Activated T-helper 17 cell treated with anti-CD3 and anti-CD28 coated beads, Interleukin-2, amount 50 U/mL, for 72 hours (primary cell): ENCODE results near the gene ZDHHC12. TPM values are rescaled to one million over a fixed set of nuclear protein-coding genes. Genes with fewer than 3 reads are reported as not detected.
A peak's percentile ranks its signal among the peaks of the same experiment; 100 is the strongest.

Experiments
- ATAC-seq: fragments of 150-1000 bp; cut with Tn5 transposase; replicated peaks from 2 replicates; pipeline ENCODE4 v1.10.0; 2021; ENCODE audit warnings: mild to moderate bottlenecking, moderate library complexity
- H3K27ac Mint-ChIP-seq: one replicate; pipeline ENCODE4 v1.8.0; 2022; ENCODE audit warnings: mixed read lengths
- H3K27me3 Mint-ChIP-seq: one replicate; pipeline ENCODE4 v1.8.0; 2022; ENCODE audit warnings: mixed read lengths
- H3K36me3 Mint-ChIP-seq: one replicate; pipeline ENCODE4 v1.8.0; 2022; ENCODE audit warnings: low read depth, mild to moderate bottlenecking, mixed read lengths
- H3K4me1 Mint-ChIP-seq: one replicate; pipeline ENCODE4 v1.8.0; 2022; ENCODE audit warnings: mixed read lengths
- H3K4me3 Mint-ChIP-seq: one replicate; pipeline ENCODE4 v1.8.0; 2022; ENCODE audit warnings: mild to moderate bottlenecking, mixed read lengths
- H3K9me3 Mint-ChIP-seq: one replicate; pipeline ENCODE4 v1.8.0; 2022; ENCODE audit warnings: mixed read lengths
- total RNA-seq, 2 donors: library from RNA; stranded (reverse); gene quantifications; one replicate each; pipeline ENCODE4 v1.2.3, GENCODE V29; 2022

Gene ZDHHC12
- total RNA-seq, 2 donors from 2014 or later: 44.8 to 60.9 TPM

- H3K36me3 Mint-ChIP-seq: peaks cover 25% of the 10 kb centered on the region
- no peak for ATAC-seq
- H3K27ac Mint-ChIP-seq: peak overlapping the region; percentile 94
- no peaks in the 10 kb centered on the region for H3K27me3 Mint-ChIP-seq
- H3K4me1 Mint-ChIP-seq: peaks cover 18% of the 10 kb centered on the region
- peak overlapping the region; percentile 96 for H3K4me3 Mint-ChIP-seq
- no peaks in the 10 kb centered on the region for H3K9me3 Mint-ChIP-seq
These were observed 1.3 kb downstream of the ZDHHC12 start for GRCh38 chr9:128722380-128723351.

GRCh38 chr9:128721487-128722010 is 2.4 kb downstream of the ZDHHC12 start:
- H3K27me3 Mint-ChIP-seq: no peaks in the 10 kb centered on the region
- no peaks in the 10 kb centered on the region for H3K9me3 Mint-ChIP-seq
- peak overlapping the region; percentile 94 for H3K27ac Mint-ChIP-seq
- peaks cover 18% of the 10 kb centered on the region for H3K4me1 Mint-ChIP-seq
- peak overlapping the region; percentile 96 for H3K4me3 Mint-ChIP-seq
- no peak for ATAC-seq
- peaks cover 25% of the 10 kb centered on the region for H3K36me3 Mint-ChIP-seq

GRCh38 chr9:128720841-128721486 is 3.0 kb downstream of the ZDHHC12 start:
- Mint-ChIP-seq H3K36me3 (peaks cover 25% of the 10 kb centered on the region), H3K9me3 (no peaks in the 10 kb centered on the region), H3K27ac (no peak overlapping the region), H3K4me3 (peak overlapping the region; percentile 22), H3K27me3 (no peaks in the 10 kb centered on the region), H3K4me1 (peaks cover 18% of the 10 kb centered on the region)
- no peak for ATAC-seq

- no peaks in the 10 kb centered on the region for H3K27me3 Mint-ChIP-seq
- ATAC-seq: no peak
These were observed 3.9 kb downstream of the ZDHHC12 start for GRCh38 chr9:128719919-128720605.

GRCh38 chr9:128718475-128718874 is 5.5 kb downstream of the ZDHHC12 start:
- H3K4me3 Mint-ChIP-seq: no peak overlapping the region
- no peak for ATAC-seq
- H3K27ac Mint-ChIP-seq: no peak overlapping the region
- no peaks in the 10 kb centered on the region for H3K27me3 Mint-ChIP-seq
- peaks cover 14% of the 10 kb centered on the region for H3K36me3 Mint-ChIP-seq
- H3K4me1 Mint-ChIP-seq: peaks cover 10% of the 10 kb centered on the region
- no peaks in the 10 kb centered on the region for H3K9me3 Mint-ChIP-seq

More at GRCh38 chr9:128719919-128720605, 3.9 kb downstream of the ZDHHC12 start:
- Mint-ChIP-seq H3K9me3 (no peaks in the 10 kb centered on the region), H3K36me3 (peaks cover 25% of the 10 kb centered on the region), H3K27ac (no peak overlapping the region), H3K4me1 (peaks cover 13% of the 10 kb centered on the region), H3K4me3 (no peak overlapping the region)

- Mint-ChIP-seq H3K36me3 (peaks cover 14% of the 10 kb centered on the region), H3K9me3 (no peaks in the 10 kb centered on the region), H3K27me3 (no peaks in the 10 kb centered on the region), H3K4me1 (peaks cover 9% of the 10 kb centered on the region), H3K27ac (no peak overlapping the region), H3K4me3 (no peak overlapping the region)
- no peak for ATAC-seq
These were observed 5.9 kb downstream of the ZDHHC12 start for GRCh38 chr9:128718047-128718446.

GRCh38 chr9:128716581-128717254 is 7.2 kb downstream of the ZDHHC12 start:
- Mint-ChIP-seq H3K36me3 (peaks cover 14% of the 10 kb centered on the region), H3K9me3 (no peaks in the 10 kb centered on the region), H3K27me3 (no peaks in the 10 kb centered on the region), H3K4me1 (no peaks in the 10 kb centered on the region), H3K4me3 (no peak overlapping the region), H3K27ac (no peak overlapping the region)
- ATAC-seq: no peak

GRCh38 chr9:128715436-128715750 is 8.5 kb downstream of the ZDHHC12 start:
- Mint-ChIP-seq H3K4me3 (no peak overlapping the region), H3K4me1 (no peaks in the 10 kb centered on the region), H3K36me3 (peaks cover 7% of the 10 kb centered on the region), H3K27ac (no peak overlapping the region), H3K27me3 (no peaks in the 10 kb centered on the region), H3K9me3 (no peaks in the 10 kb centered on the region)
- ATAC-seq: no peak

- Mint-ChIP-seq H3K9me3 (no peaks in the 10 kb centered on the region), H3K27me3 (no peaks in the 10 kb centered on the region), H3K27ac (no peak overlapping the region), H3K36me3 (peaks cover 1% of the 10 kb centered on the region), H3K4me1 (no peaks in the 10 kb centered on the region), H3K4me3 (no peak overlapping the region)
- ATAC-seq: no peak
These were observed 9.1 kb downstream of the ZDHHC12 start for GRCh38 chr9:128714586-128715435.

GRCh38 chr9:128713941-128714573 is 9.9 kb downstream of the ZDHHC12 start:
- H3K27ac Mint-ChIP-seq: no peak overlapping the region
- ATAC-seq: no peak
- H3K27me3 Mint-ChIP-seq: no peaks in the 10 kb centered on the region
- H3K9me3 Mint-ChIP-seq: no peaks in the 10 kb centered on the region
- H3K4me1 Mint-ChIP-seq: no peaks in the 10 kb centered on the region
- no peak overlapping the region for H3K4me3 Mint-ChIP-seq
- no peaks in the 10 kb centered on the region for H3K36me3 Mint-ChIP-seq

- H3K4me1 Mint-ChIP-seq: no peaks in the 10 kb centered on the region
- no peaks in the 10 kb centered on the region for H3K36me3 Mint-ChIP-seq
These were observed 10.5 kb downstream of the ZDHHC12 start for GRCh38 chr9:128713411-128713780.

GRCh38 chr9:128712451-128713410 is 11.2 kb downstream of the ZDHHC12 start:
- Mint-ChIP-seq H3K36me3 (no peaks in the 10 kb centered on the region), H3K4me1 (no peaks in the 10 kb centered on the region), H3K27me3 (no peaks in the 10 kb centered on the region), H3K4me3 (no peak overlapping the region), H3K9me3 (no peaks in the 10 kb centered on the region), H3K27ac (no peak overlapping the region)
- no peak for ATAC-seq

More at GRCh38 chr9:128713411-128713780, 10.5 kb downstream of the ZDHHC12 start:
- H3K27me3 Mint-ChIP-seq: no peaks in the 10 kb centered on the region
- no peaks in the 10 kb centered on the region for H3K9me3 Mint-ChIP-seq
- H3K4me3 Mint-ChIP-seq: no peak overlapping the region
- H3K27ac Mint-ChIP-seq: no peak overlapping the region
- no peak for ATAC-seq
